ENCODE data around the gene KRT6A. TPM values are rescaled to one million over a fixed set of nuclear protein-coding genes. Genes with fewer than 3 reads are reported as not detected.

KRT6A gene
- total and polyA plus RNA-seq, 10 donors = 0.42 to 0.83 (median 0.45) TPM; not detected in 7

- 83 to 97% (median 90%) methylated on average over 3 of the region's 3 CpGs for WGBS, 5 donors
- peaks cover 0 to 55% (median 0%) of the 10 kb centered on the region in 7 donors for H3K27me3 ChIP-seq (replicated peaks in 1 of 7)
- TF ChIP-seq POLR2A (IDR thresholded peaks at IDR 0.05) (no peak), POLR2AphosphoS5 (IDR thresholded peaks at IDR 0.05) (no peak)
- TF ChIP-seq, protein P1, sequence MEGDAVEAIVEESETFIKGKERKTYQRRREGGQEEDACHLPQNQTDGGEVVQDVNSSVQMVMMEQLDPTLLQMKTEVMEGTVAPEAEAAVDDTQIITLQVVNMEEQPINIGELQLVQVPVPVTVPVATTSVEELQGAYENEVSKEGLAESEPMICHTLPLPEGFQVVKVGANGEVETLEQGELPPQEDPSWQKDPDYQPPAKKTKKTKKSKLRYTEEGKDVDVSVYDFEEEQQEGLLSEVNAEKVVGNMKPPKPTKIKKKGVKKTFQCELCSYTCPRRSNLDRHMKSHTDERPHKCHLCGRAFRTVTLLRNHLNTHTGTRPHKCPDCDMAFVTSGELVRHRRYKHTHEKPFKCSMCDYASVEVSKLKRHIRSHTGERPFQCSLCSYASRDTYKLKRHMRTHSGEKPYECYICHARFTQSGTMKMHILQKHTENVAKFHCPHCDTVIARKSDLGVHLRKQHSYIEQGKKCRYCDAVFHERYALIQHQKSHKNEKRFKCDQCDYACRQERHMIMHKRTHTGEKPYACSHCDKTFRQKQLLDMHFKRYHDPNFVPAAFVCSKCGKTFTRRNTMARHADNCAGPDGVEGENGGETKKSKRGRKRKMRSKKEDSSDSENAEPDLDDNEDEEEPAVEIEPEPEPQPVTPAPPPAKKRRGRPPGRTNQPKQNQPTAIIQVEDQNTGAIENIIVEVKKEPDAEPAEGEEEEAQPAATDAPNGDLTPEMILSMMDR (IDR thresholded peaks at IDR 0.05 in 8 of 11, conservative IDR thresholded peaks at IDR 0.05 in 3 of 11) = no peak
- no peak for DNase-seq
- H3K36me3 ChIP-seq = no peaks in the 10 kb centered on the region
- H3K4me1 ChIP-seq = no peaks in the 10 kb centered on the region
- no peak overlapping the region for H3K4me3 ChIP-seq
- H3K9me3 ChIP-seq = no peaks in the 10 kb centered on the region
- H3K27ac ChIP-seq = no peak overlapping the region
- intact Hi-C loops (cut with DNase I; ENCODE audit: low total_unique reads) = no loop called here
Measured at GRCh38 chr12:52443966-52444365, 49.1 kb downstream of the KRT6A start.

GRCh38 chr12:52442600-52443061 is 50.4 kb downstream of the KRT6A start:
- Histone ChIP-seq H3K27ac (no peak overlapping the region), H3K27me3 (replicated peaks in 1 of 7) (peaks cover 0 to 57% (median 0%) of the 10 kb centered on the region in 7 donors), H3K9me3 (no peaks in the 10 kb centered on the region), H3K4me1 (no peaks in the 10 kb centered on the region), H3K4me3 (no peak overlapping the region), H3K36me3 (no peaks in the 10 kb centered on the region)
- DNase-seq = no peak
- intact Hi-C loops (cut with DNase I; ENCODE audit: low total_unique reads) = no loop called here
- no peak for TF ChIP-seq POLR2A (IDR thresholded peaks at IDR 0.05)
- TF ChIP-seq POLR2AphosphoS5 (IDR thresholded peaks at IDR 0.05) = no peak
- TF ChIP-seq, protein P1 (IDR thresholded peaks at IDR 0.05 in 8 of 11, conservative IDR thresholded peaks at IDR 0.05 in 3 of 11) = no peak
- WGBS, 5 donors = 36 to 44% (median 39%) methylated on average over 6 of the region's 6 CpGs

DNA sequence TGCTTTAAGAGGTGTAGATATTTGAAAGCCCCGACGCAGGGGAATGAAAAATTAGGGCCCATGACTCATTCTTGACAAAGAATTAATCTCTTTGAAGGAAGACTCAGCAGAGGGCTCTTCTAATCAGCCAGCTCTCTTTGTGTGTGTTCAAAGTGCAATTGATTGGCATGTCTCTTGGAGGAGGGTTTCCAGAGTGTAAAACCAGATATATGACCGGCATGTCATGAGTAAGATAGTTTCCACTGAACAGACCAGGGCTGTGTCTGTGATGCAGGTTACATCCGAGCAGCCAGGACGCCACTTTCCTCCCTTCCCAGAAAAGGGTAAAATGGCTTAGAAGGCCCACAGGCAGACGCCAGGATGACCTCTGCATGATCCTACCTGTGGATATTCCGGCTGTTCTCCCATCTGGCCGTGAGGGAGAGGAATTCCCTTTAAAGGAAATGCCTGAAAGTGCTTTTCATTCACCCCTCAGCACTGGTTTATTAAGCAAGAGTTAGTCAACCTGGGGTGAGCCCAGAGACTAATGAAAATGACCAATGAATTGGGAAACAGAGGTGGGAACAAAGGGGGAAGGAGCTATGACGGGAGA is 51.6 kb downstream of the KRT6A start:
- intact Hi-C loops (cut with DNase I; ENCODE audit: low total_unique reads) = no loop called here
- no peak overlapping the region for H3K4me3 ChIP-seq
- H3K27ac ChIP-seq = no peak overlapping the region
- no peaks in the 10 kb centered on the region for H3K4me1 ChIP-seq
- 55 to 70% (median 67%) methylated on average over 9 of the region's 9 CpGs for WGBS, 5 donors
- TF ChIP-seq, protein P1 (IDR thresholded peaks at IDR 0.05 in 8 of 11, conservative IDR thresholded peaks at IDR 0.05 in 3 of 11) = no peak
- TF ChIP-seq POLR2AphosphoS5 (IDR thresholded peaks at IDR 0.05) (no peak), POLR2A (IDR thresholded peaks at IDR 0.05) (no peak)
- no peak for DNase-seq
- peaks cover 0 to 56% (median 0%) of the 10 kb centered on the region in 7 donors for H3K27me3 ChIP-seq (replicated peaks in 1 of 7)
- no peaks in the 10 kb centered on the region for H3K36me3 ChIP-seq
- H3K9me3 ChIP-seq = no peaks in the 10 kb centered on the region

GRCh38 chr12:52440821-52441319 is 52.2 kb downstream of the KRT6A start:
- intact Hi-C loops (cut with DNase I; ENCODE audit: low total_unique reads) = no loop called here
- Histone ChIP-seq H3K4me3 (no peak overlapping the region), H3K9me3 (no peaks in the 10 kb centered on the region), H3K4me1 (no peaks in the 10 kb centered on the region), H3K27me3 (replicated peaks in 1 of 7) (peaks cover 0 to 51% (median 0%) of the 10 kb centered on the region in 7 donors), H3K36me3 (no peaks in the 10 kb centered on the region), H3K27ac (no peak overlapping the region)
- TF ChIP-seq POLR2A (IDR thresholded peaks at IDR 0.05) = no peak
- DNase-seq = no peak
- 81 to 96% (median 92%) methylated on average over 5 of the region's 5 CpGs for WGBS, 5 donors
